ENCODE measurements around the gene HABP4. TPM values are rescaled to one million over a fixed set of nuclear protein-coding genes. Genes with fewer than 3 reads are reported as not detected.

Gene HABP4
- total and polyA plus RNA-seq, 2 of the 4 experiments (the other 2 are of a cell fraction) = 5.2 to 10.6 TPM

DNA sequence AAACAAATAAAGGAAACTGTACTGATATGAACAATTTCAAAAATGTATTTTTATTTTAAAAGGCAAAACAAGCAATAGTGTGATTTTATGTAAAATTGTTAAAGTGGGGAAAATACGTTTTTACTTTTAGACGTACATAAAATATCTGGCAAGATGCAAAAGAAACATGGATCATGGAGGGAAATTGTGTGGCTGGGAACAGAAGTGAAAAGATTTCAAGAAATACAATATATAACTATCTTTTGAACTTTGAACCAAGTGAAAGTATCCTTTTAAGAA lies 30.3 kb upstream of the HABP4 start (continued):
- TF ChIP-seq RFX5 (IDR thresholded peaks at IDR 0.05; ENCODE audit: low read depth, low read length) = no peak
- TF ChIP-seq, protein P1, sequence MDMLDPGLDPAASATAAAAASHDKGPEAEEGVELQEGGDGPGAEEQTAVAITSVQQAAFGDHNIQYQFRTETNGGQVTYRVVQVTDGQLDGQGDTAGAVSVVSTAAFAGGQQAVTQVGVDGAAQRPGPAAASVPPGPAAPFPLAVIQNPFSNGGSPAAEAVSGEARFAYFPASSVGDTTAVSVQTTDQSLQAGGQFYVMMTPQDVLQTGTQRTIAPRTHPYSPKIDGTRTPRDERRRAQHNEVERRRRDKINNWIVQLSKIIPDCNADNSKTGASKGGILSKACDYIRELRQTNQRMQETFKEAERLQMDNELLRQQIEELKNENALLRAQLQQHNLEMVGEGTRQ (IDR thresholded peaks at IDR 0.05; ENCODE audit: low read depth, low read length) = no peak

DNA sequence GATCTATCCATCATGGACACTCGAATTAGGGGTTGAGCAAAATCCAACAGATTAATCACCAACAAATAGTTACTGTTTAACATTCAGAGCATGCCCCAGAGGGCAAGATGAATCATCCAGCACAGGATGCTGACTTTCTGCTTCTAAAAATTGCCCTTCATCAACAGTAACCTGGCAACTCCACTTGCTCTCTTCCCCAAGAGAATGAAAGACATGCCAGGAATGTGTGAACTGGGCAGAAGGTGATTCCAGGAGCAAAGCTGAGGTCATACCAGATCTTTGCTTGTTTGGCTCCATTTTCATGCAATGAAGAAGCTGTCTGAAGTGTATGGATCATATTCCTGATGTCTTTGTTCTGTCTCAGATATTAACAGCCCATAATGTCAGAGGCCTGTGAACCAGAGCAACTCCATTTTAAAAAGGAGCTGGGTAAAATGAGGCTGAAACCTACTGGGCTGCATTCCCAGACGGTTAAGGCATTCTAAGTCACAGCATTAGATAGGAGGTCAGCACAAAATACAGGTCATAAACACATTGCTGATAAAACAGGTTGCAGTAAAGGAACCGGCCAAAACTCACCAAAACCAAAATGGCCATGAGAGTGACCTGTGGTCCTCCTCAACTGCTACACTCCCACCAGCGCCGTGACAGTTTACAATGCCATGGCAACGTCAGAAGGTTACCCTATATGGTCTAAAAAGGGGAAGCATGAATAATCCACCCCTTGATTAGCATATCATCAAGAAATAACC lies 29.3 kb upstream of the HABP4 start:
- ATAC-seq (ENCODE audit: low read depth) = peak; percentile 5
- no peak overlapping the region for H2AFZ ChIP-seq (replicated peaks; ENCODE audit: low read length, poor library complexity)
- TF ChIP-seq BHLHE40 (IDR thresholded peaks at IDR 0.05; ENCODE audit: low read depth, low read length) (peak; percentile 66; the same call in 1 of the 2 replicates), RCOR1 (IDR thresholded peaks at IDR 0.05; ENCODE audit: insufficient replicate concordance, low read length) (no peak), POLR2A (IDR thresholded peaks at IDR 0.05; ENCODE audit: low read depth, low read length) (no peak), MAFK (IDR thresholded peaks at IDR 0.05; ENCODE audit: low read depth, low read length) (peak; percentile 69; the same call in 1 of the 2 replicates), CEBPB (IDR thresholded peaks at IDR 0.05; ENCODE audit: low read depth, low read length) (0 out of 2 replicates have a peak, but pooled peaks have one; percentile 34), FOS (IDR thresholded peaks at IDR 0.05; ENCODE audit: low read depth, low read length) (peak; percentile 63)
- H4K8ac ChIP-seq (ENCODE audit: low read depth in 2 of 2, low read length in 2 of 2) = peak overlapping the region in 1 of 2 experiments; percentile 69; a peak in 2 of 4 replicates
- H3K23ac ChIP-seq (ENCODE audit: low read depth, low read length) = peak overlapping the region; percentile 76; the same call in 1 of the 2 replicates
- no CpG with 5 or more reads among the region's 6 CpGs for WGBS, 2 experiments (ENCODE audit: extremely low coverage in 2 of 2, insufficient read length in 1 of 2)
- peaks cover 7% of the 10 kb centered on the region for H3K4me1 ChIP-seq (ENCODE audit: control insufficient read depth, insufficient read depth, low read length)
- peak overlapping the region; percentile 53; the same call in 1 of the 2 replicates for H3K18ac ChIP-seq (ENCODE audit: low read depth, low read length)
- no peaks in the 10 kb centered on the region for H3K36me3 ChIP-seq (ENCODE audit: control insufficient read depth, insufficient read depth, low read length)
- no peak overlapping the region for H4K5ac ChIP-seq (ENCODE audit: low read depth, low read length)
- peak overlapping the region; percentile 69 for H4K91ac ChIP-seq (ENCODE audit: insufficient read depth, low read depth, low read length)
- H3K4me3 ChIP-seq (ENCODE audit: insufficient read depth, low read depth, low read length) = no peak overlapping the region
- H3K56ac ChIP-seq (ENCODE audit: extremely low read depth, insufficient read depth, low read length) = no peak overlapping the region; the same call in 1 of the 2 replicates
- H2BK120ac ChIP-seq (ENCODE audit: low read depth, low read length) = peak overlapping the region; percentile 90
- H2BK5ac ChIP-seq (ENCODE audit: low read depth, low read length, poor library complexity, severe bottlenecking) = peak overlapping the region; percentile 83
- peak overlapping the region; percentile 22; the same call in 1 of the 3 replicates for H2BK15ac ChIP-seq (ENCODE audit: low read depth, low read length)
- H3K79me1 ChIP-seq (ENCODE audit: low read depth in 1 of 2, low read length in 2 of 2) = peaks cover 4 to 9% of the 10 kb centered on the region in 2 experiments; a peak in 3 of 4 replicates
- H2AK5ac ChIP-seq (ENCODE audit: low read depth, low read length) = peak overlapping the region; percentile 86
- no TSS peak for BruUV-seq (replicated peaks)
- dilution Hi-C loops (cut with HindIII; ENCODE audit: low sequenced_read_pairs, unreplicated experiment) = no loop called here
- H3K27ac ChIP-seq (ENCODE audit: insufficient read depth, low read length) = peak overlapping the region; percentile 56; the same call in 1 of the 2 replicates
- no peak overlapping the region for H2AK9ac ChIP-seq (replicated peaks; ENCODE audit: low read depth, low read length, poor library complexity)
- POLR2A ChIA-PET (ENCODE audit: unreplicated experiment) = no interaction called here
- H4K20me1 ChIP-seq (ENCODE audit: insufficient read depth, low read length) = no peaks in the 10 kb centered on the region
- H3K4ac ChIP-seq (ENCODE audit: low read depth, low read length) = peak overlapping the region; percentile 83
- peak; percentile 89 for DNase-seq
- H3K9ac ChIP-seq (ENCODE audit: low read depth, low read length) = no peak overlapping the region
- H3K9me3 ChIP-seq (ENCODE audit: control insufficient read depth, insufficient read depth, low read length) = no peaks in the 10 kb centered on the region
- peak overlapping the region; percentile 55 for H3K14ac ChIP-seq (replicated peaks; ENCODE audit: low read depth, low read length)
- peak overlapping the region; percentile 96 for H2BK20ac ChIP-seq (ENCODE audit: low read depth, low read length)
- peaks cover 3% of the 10 kb centered on the region; the same call in 1 of the 2 replicates for H3K9me1 ChIP-seq (ENCODE audit: insufficient read depth, low read length)
- no peaks in the 10 kb centered on the region for H3K27me3 ChIP-seq (ENCODE audit: control insufficient read depth, insufficient read depth, low read length)
- in situ Hi-C loops (cut with MboI; ENCODE audit: low sequenced_read_pairs) = no loop called here
- CTCF ChIA-PET = no interaction called here
- intact Hi-C loops (cut with micrococcal nuclease) = loop anchor here (5.0 kb wide), 1 partner anchor 42 kb away; no protein-coding TSS in a partner anchor
- peak overlapping the region; percentile 20; the same call in 1 of the 2 replicates for H3K4me2 ChIP-seq (ENCODE audit: low read depth, low read length)
